ENCODE results near the gene KDM1B. TPM values are rescaled to one million over a fixed set of nuclear protein-coding genes. Genes with fewer than 3 reads are reported as not detected.

KDM1B gene
- total and polyA plus RNA-seq, 2 experiments from 2014 or later: 3.8 to 9.0 TPM

- no peak for TF ChIP-seq ZNF462 (CRISPR knock-in tag; IDR thresholded peaks at IDR 0.05)
Observed at GRCh38 chr6:18189196-18189595, 34.0 kb downstream of the KDM1B start (continued).

GRCh38 chr6:18192026-18192425 lies 36.8 kb downstream of the KDM1B start:
- H3F3A ChIP-seq (replicated peaks; ENCODE audit: low read depth): no peaks in the 10 kb centered on the region
- peaks cover 7% of the 10 kb centered on the region; the same call in 2 of the 3 replicates for H3K36me3 Mint-ChIP-seq (ENCODE audit: low read depth)
- no peak overlapping the region for H3K27ac ChIP-seq (ENCODE audit: low read depth)
- H4K20me1 ChIP-seq (replicated peaks; ENCODE audit: insufficient read depth): no peaks in the 10 kb centered on the region
- H3K27me3 Mint-ChIP-seq (ENCODE audit: insufficient read depth, low read depth, poor library complexity): peaks cover 2% of the 10 kb centered on the region
- H3K27me3 ChIP-seq (ENCODE audit: insufficient read depth): no peaks in the 10 kb centered on the region
- no peak overlapping the region for H3K4me2 ChIP-seq
- H3K4me3 ChIP-seq: no peak overlapping the region
- H3K4me1 ChIP-seq (ENCODE audit: insufficient read depth): peaks cover 12% of the 10 kb centered on the region
- H2AFZ ChIP-seq: no peak overlapping the region
- ATAC-seq: no peak
- no peak for DNase-seq (ENCODE audit: low spot score)
- H3K79me2 ChIP-seq (replicated peaks; ENCODE audit: insufficient read depth): no peaks in the 10 kb centered on the region
- H3K9me3 Mint-ChIP-seq: no peaks in the 10 kb centered on the region
- no peak overlapping the region for H3K4me3 Mint-ChIP-seq
- H3K36me3 ChIP-seq (ENCODE audit: insufficient read depth): no peaks in the 10 kb centered on the region
- H3K27ac Mint-ChIP-seq: no peak overlapping the region
- no peaks in the 10 kb centered on the region for H3K9me2 ChIP-seq (ENCODE audit: insufficient read depth)
- peaks cover 19% of the 10 kb centered on the region for H3K4me1 Mint-ChIP-seq
- TF ChIP-seq STAT1 (IDR thresholded peaks at IDR 0.05; ENCODE audit: unreplicated experiment) (no peak), CREB1 (CRISPR knock-in tag; IDR thresholded peaks at IDR 0.05; ENCODE audit: low read depth) (no peak), NANOG (IDR thresholded peaks at IDR 0.05; ENCODE audit: borderline replicate concordance) (no peak), EZH2phosphoT487 (IDR thresholded peaks at IDR 0.05; ENCODE audit: unreplicated experiment) (no peak), REST (IDR thresholded peaks at IDR 0.05; ENCODE audit: unreplicated experiment) (no peak), EZH2 (IDR thresholded peaks at IDR 0.05; ENCODE audit: low read depth, unreplicated experiment) (no peak), POLR2AphosphoS5 (IDR thresholded peaks at IDR 0.05; ENCODE audit: low read depth) (no peak), CTCF (conservative IDR thresholded peaks at IDR 0.05; ENCODE audit: low read depth in 2 of 2) (no peak), ETS1 (IDR thresholded peaks at IDR 0.05) (no peak), ZNF114 (CRISPR knock-in tag; IDR thresholded peaks at IDR 0.05) (no peak)

Measured in GM23338 (cell line).